K562 (cell line): Measurements from ENCODE around the gene ZNF41. TPM values are rescaled to one million over a fixed set of nuclear protein-coding genes. Genes with fewer than 3 reads are reported as not detected.

Experiments
- GABPB2 ChIP-seq: fragments of 250-450 bp; sonication (Bioruptor Pico); conservative IDR thresholded peaks from 2 replicates; pipeline ENCODE4 v1.5.1; 2021; ENCODE audit warnings: mild to moderate bottlenecking
- KLF10 ChIP-seq: fragments of 250-450 bp; sonication (Bioruptor Pico); IDR thresholded peaks from 2 replicates; pipeline ENCODE4 v1.6.1; 2021; ENCODE audit warnings: matching md5 sums
- NFRKB ChIP-seq: fragments of 450-650 bp; IDR thresholded peaks from 2 replicates; pipeline ENCODE4 v1.6.1; 2016; ENCODE audit warnings: low read depth
- NR4A1 ChIP-seq, 2 experiments: fragments of 250-450 bp in 1 of 2; fragments of 450-650 bp in 1 of 2; sonication (Bioruptor Pico) in 1 of 2; IDR thresholded peaks; 2 replicates each; pipeline versions ENCODE4 v1.4.0 to v1.6.1; 2016 to 2020; ENCODE audit warnings: mild to moderate bottlenecking in 2 of 2, missing compliant biosample characterization in 1 of 2, missing genetic modification characterization in 1 of 2, moderate library complexity in 1 of 2
- PPARD ChIP-seq: fragments of 250-450 bp; sonication (Bioruptor Pico); IDR thresholded peaks from 2 replicates; pipeline ENCODE4 v1.8.0; 2022; ENCODE audit warnings: inconsistent platforms, mild to moderate bottlenecking, moderate library complexity
- SMAD4 ChIP-seq: fragments of 250-450 bp; sonication (Bioruptor Pico); conservative IDR thresholded peaks from 2 replicates; pipeline ENCODE4 v1.8.0; 2021; ENCODE audit warnings: inconsistent platforms, mild to moderate bottlenecking, moderate library complexity
- STAT5B ChIP-seq: fragments of 250-450 bp; sonication (Bioruptor Pico); IDR thresholded peaks from 2 replicates; pipeline ENCODE4 v1.8.0; 2021; ENCODE audit warnings: mild to moderate bottlenecking, inconsistent platforms
- THRAP3 ChIP-seq: fragments of 450-650 bp; IDR thresholded peaks from 2 replicates; pipeline ENCODE4 v1.6.1; 2016; ENCODE audit warnings: mild to moderate bottlenecking, inconsistent platforms, borderline replicate concordance
- YY1 ChIP-seq, 3 experiments: IDR thresholded peaks; 2 replicates each; pipeline ENCODE4 v1.6.1; 2011; ENCODE audit warnings: low read length in 2 of 3, mild to moderate bottlenecking in 2 of 3, moderate library complexity in 2 of 3, borderline replicate concordance in 1 of 3, control low read depth in 1 of 3, low read depth in 1 of 3; ENCODE audit not compliant: insufficient read depth in 3 of 3, insufficient replicate concordance in 2 of 3, control insufficient read depth in 1 of 3, insufficient read length in 1 of 3; ENCODE audit errors: extremely low read depth in 1 of 3
- ZNF311 ChIP-seq: fragments of 250-450 bp; sonication (Bioruptor Pico); IDR thresholded peaks from 2 replicates; pipeline ENCODE4 v1.4.0; 2020; ENCODE audit warnings: mild to moderate bottlenecking, moderate library complexity
- polyA plus RNA-seq, 8 experiments: library from polyadenylated mRNA; depleted of rRNA in 4 of 8; stranded (reverse) in 5 of 8; unstranded in 3 of 8; fragments of >200 nt; fragmentation: Nextera tagmentation in 2 of 8; fragmentation: Illumina TruSeq in 1 of 8; extraction: Ambion mirVana in 2 of 8; extraction: Trizol in 1 of 8; gene quantifications; 2 replicates each; pipeline versions ENCODE4 v1.2.1 to v1.2.3, GENCODE V29; 2011 to 2014; ENCODE audit warnings: inconsistent platforms in 1 of 8, missing spikeins in 1 of 8
- total RNA-seq, 7 experiments: library from RNA; depleted of rRNA in 6 of 7; stranded (reverse); fragments of >200 nt in 6 of 7; fragmentation: Illumina TruSeq in 2 of 7; extraction: Trizol in 2 of 7; gene quantifications; 2 replicates each; pipeline versions ENCODE4 v1.2.1 to v1.2.3, GENCODE V29; 2011 to 2021; ENCODE audit warnings: low replicate concordance in 1 of 7
- TF ChIP-seq, protein P1 (sequence below): fragments of 450-650 bp; IDR thresholded peaks from 2 replicates; pipeline ENCODE4 v1.6.1; 2016; ENCODE audit warnings: borderline replicate concordance
- TF ChIP-seq, protein P2 (sequence below), 2 experiments: fragments of 450-650 bp; IDR thresholded peaks; 2 replicates each; pipeline ENCODE4 v1.6.1; 2016

Gene ZNF41
- total and polyA plus RNA-seq, 9 of the 15 experiments (the other 6 are each of a cell fraction or from before 2014, with no cell fraction given), result 0.53 to 8.6 (median 6.6) TPM

DNA sequence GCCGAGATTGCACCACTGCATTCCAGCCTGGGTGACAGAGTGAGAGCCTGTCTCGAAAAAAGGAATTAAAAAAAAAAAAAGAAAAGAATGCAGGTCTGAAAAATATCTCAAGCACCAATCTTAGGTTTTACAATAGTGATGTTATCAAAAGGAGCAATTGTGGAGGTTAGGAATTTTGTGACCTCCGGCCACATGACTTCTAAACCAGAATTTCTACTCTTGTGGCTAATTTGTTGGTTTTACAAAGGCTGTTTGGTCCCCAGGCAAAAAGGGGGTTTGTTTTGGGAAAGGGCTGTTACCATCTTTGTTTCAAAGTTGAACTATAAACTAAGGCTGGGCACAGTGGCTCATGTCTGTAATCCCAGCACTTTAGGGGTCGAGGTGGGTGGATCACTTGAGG, 15.4 kb upstream of the ZNF41 start (continued):
- TF ChIP-seq, protein P1, sequence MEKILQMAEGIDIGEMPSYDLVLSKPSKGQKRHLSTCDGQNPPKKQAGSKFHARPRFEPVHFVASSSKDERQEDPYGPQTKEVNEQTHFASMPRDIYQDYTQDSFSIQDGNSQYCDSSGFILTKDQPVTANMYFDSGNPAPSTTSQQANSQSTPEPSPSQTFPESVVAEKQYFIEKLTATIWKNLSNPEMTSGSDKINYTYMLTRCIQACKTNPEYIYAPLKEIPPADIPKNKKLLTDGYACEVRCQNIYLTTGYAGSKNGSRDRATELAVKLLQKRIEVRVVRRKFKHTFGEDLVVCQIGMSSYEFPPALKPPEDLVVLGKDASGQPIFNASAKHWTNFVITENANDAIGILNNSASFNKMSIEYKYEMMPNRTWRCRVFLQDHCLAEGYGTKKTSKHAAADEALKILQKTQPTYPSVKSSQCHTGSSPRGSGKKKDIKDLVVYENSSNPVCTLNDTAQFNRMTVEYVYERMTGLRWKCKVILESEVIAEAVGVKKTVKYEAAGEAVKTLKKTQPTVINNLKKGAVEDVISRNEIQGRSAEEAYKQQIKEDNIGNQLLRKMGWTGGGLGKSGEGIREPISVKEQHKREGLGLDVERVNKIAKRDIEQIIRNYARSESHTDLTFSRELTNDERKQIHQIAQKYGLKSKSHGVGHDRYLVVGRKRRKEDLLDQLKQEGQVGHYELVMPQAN, result no peak
- TF ChIP-seq THRAP3 (no peak), ZNF311 (CRISPR knock-in tag) (no peak), STAT5B (CRISPR knock-in tag) (no peak), YY1 (IDR thresholded peaks at IDR 0.05; ENCODE audit: borderline replicate concordance in 1 of 3, control insufficient read depth in 1 of 3, extremely low read depth in 1 of 3, insufficient read depth in 3 of 3, insufficient read length in 1 of 3, insufficient replicate concordance in 2 of 3, low read depth in 1 of 3, low read length in 2 of 3) (no peak), NR4A1 (CRISPR knock-in tag; IDR thresholded peaks at IDR 0.05) (no peak), NR4A1 (tag; IDR thresholded peaks at IDR 0.05) (no peak), NFRKB (no peak), GABPB2 (CRISPR knock-in tag) (no peak), KLF10 (no peak), PPARD (CRISPR knock-in tag) (no peak), SMAD4 (no peak)
- TF ChIP-seq, protein P2, sequence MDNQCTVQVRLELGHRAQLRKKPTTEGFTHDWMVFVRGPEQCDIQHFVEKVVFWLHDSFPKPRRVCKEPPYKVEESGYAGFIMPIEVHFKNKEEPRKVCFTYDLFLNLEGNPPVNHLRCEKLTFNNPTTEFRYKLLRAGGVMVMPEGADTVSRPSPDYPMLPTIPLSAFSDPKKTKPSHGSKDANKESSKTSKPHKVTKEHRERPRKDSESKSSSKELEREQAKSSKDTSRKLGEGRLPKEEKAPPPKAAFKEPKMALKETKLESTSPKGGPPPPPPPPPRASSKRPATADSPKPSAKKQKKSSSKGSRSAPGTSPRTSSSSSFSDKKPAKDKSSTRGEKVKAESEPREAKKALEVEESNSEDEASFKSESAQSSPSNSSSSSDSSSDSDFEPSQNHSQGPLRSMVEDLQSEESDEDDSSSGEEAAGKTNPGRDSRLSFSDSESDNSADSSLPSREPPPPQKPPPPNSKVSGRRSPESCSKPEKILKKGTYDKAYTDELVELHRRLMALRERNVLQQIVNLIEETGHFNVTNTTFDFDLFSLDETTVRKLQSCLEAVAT (IDR thresholded peaks at IDR 0.05), result no peak
